ENCODE measurements around the gene AKT1.
A peak's percentile ranks its signal among the peaks of the same experiment; 100 is the strongest.

The AKT1 gene

GRCh38 chr14:104734051-104734587 lies 61.4 kb downstream of the AKT1 start:
- Histone ChIP-seq H3K27me3 (replicated peaks) (no peaks in the 10 kb centered on the region), H3K4me3 (ENCODE audit: low read depth, low read length) (no peak overlapping the region), H3K36me3 (replicated peaks) (no peaks in the 10 kb centered on the region), H3K27ac (no peak overlapping the region)
- no peak for TF ChIP-seq CTCF (IDR thresholded peaks at IDR 0.05; ENCODE audit: low read depth, low read length, missing control alignments)
- in situ Hi-C loops (cut with HindIII; ENCODE audit: low pct_ligation_motif_present, low sequenced_read_pairs), result no loop called here
- DNase-seq, result no peak

GRCh38 chr14:104732931-104733681 lies 62.4 kb downstream of the AKT1 start:
- in situ Hi-C loops (cut with HindIII; ENCODE audit: low pct_ligation_motif_present, low sequenced_read_pairs), result no loop called here
- H3K4me3 ChIP-seq (ENCODE audit: low read depth, low read length), result no peak overlapping the region
- no peak overlapping the region for H3K27ac ChIP-seq
- no peak for DNase-seq
- no peak for TF ChIP-seq CTCF (IDR thresholded peaks at IDR 0.05; ENCODE audit: low read depth, low read length, missing control alignments)
- H3K36me3 ChIP-seq (replicated peaks), result no peaks in the 10 kb centered on the region
- H3K27me3 ChIP-seq (replicated peaks), result no peaks in the 10 kb centered on the region

GRCh38 chr14:104732355-104732804 lies 63.2 kb downstream of the AKT1 start:
- in situ Hi-C loops (cut with HindIII; ENCODE audit: low pct_ligation_motif_present, low sequenced_read_pairs), result no loop called here
- H3K27me3 ChIP-seq (replicated peaks), result no peaks in the 10 kb centered on the region
- H3K4me3 ChIP-seq (ENCODE audit: low read depth, low read length), result no peak overlapping the region
- DNase-seq, result no peak
- no peak for TF ChIP-seq CTCF (IDR thresholded peaks at IDR 0.05; ENCODE audit: low read depth, low read length, missing control alignments)
- no peaks in the 10 kb centered on the region for H3K36me3 ChIP-seq (replicated peaks)
- no peak overlapping the region for H3K27ac ChIP-seq

- Histone ChIP-seq H3K27me3 (replicated peaks) (no peaks in the 10 kb centered on the region), H3K36me3 (replicated peaks) (no peaks in the 10 kb centered on the region), H3K4me3 (ENCODE audit: low read depth, low read length) (no peak overlapping the region), H3K27ac (no peak overlapping the region)
- peak; percentile 70 for TF ChIP-seq CTCF (IDR thresholded peaks at IDR 0.05; ENCODE audit: low read depth, low read length, missing control alignments)
- no peak for DNase-seq
- in situ Hi-C loops (cut with HindIII; ENCODE audit: low pct_ligation_motif_present, low sequenced_read_pairs), result no loop called here
Measured at GRCh38 chr14:104731320-104732294, 63.9 kb downstream of the AKT1 start.

GRCh38 chr14:104730487-104730886 lies 65.1 kb downstream of the AKT1 start:
- no peak for TF ChIP-seq CTCF (IDR thresholded peaks at IDR 0.05; ENCODE audit: low read depth, low read length, missing control alignments)
- no peaks in the 10 kb centered on the region for H3K27me3 ChIP-seq (replicated peaks)
- H3K27ac ChIP-seq, result no peak overlapping the region
- in situ Hi-C loops (cut with HindIII; ENCODE audit: low pct_ligation_motif_present, low sequenced_read_pairs), result no loop called here
- no peaks in the 10 kb centered on the region for H3K36me3 ChIP-seq (replicated peaks)
- no peak overlapping the region for H3K4me3 ChIP-seq (ENCODE audit: low read depth, low read length)
- DNase-seq, result no peak

Data from brain microvascular endothelial cell (primary cell).